HG02678 (cell line): Measurements from ENCODE around the gene BDKRB2.

Source experiments
- ATAC-seq: cut with Tn5 transposase; IDR thresholded peaks from one replicate; pipeline ENCODE4 v1.9.1; 2021; ENCODE audit warnings: mild to moderate bottlenecking, moderate library complexity; ENCODE audit not compliant: unreplicated experiment

The BDKRB2 gene

DNA sequence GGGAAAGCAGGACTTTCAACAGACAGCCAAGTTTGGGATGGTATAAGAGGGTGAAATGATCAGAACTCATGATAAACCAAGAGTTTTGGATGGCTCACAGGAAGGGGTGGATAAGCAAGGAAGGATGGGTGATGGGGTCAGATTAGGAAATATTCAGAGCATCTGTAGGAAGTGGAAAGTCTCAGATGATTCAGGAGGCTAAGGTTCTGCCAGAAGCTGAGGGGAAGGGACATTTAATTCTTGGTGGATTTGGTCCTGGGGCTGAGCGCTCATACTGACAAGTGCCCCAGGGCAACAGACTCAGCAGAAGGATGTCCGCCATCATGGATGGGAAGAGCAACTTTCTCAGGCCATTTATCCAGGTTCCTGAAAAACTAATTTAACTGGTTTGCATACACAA lies 28.4 kb upstream of the BDKRB2 start:
- no peak for ATAC-seq

GRCh38 chr14:96176811-96177211 lies 27.8 kb upstream of the BDKRB2 start:
- no peak for ATAC-seq

DNA sequence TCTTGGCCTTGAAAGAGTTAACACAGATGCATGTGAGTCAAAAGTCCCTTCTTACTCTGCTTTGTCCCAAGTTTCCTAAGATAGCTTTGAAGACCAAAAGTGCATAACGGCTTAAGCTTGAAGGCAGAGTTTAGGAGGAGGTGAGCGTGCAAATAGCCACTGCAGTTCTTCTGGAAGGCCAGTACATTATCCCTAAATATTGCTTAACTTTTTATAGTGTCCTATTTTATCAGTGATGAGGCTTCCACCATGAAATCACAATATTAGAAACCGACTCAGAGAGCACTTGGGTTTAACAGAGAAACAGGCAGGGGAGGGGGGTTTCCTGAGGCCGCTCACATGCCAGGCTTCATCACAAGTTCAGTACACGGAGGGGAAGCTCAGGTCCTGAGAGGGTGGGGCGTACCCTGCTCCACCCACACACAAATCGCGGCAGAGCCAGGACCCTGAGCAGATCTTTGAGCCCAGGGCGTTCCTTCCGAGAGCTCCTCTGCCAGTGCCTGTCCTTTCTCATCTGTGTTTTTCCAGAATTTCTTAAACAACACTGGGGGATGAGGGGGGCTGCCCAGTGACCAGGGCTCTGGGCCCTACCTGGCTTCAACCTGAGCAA lies 26.8 kb upstream of the BDKRB2 start:
- ATAC-seq: no peak

GRCh38 chr14:96178461-96179321 lies 25.9 kb upstream of the BDKRB2 start:
- ATAC-seq: no peak

DNA sequence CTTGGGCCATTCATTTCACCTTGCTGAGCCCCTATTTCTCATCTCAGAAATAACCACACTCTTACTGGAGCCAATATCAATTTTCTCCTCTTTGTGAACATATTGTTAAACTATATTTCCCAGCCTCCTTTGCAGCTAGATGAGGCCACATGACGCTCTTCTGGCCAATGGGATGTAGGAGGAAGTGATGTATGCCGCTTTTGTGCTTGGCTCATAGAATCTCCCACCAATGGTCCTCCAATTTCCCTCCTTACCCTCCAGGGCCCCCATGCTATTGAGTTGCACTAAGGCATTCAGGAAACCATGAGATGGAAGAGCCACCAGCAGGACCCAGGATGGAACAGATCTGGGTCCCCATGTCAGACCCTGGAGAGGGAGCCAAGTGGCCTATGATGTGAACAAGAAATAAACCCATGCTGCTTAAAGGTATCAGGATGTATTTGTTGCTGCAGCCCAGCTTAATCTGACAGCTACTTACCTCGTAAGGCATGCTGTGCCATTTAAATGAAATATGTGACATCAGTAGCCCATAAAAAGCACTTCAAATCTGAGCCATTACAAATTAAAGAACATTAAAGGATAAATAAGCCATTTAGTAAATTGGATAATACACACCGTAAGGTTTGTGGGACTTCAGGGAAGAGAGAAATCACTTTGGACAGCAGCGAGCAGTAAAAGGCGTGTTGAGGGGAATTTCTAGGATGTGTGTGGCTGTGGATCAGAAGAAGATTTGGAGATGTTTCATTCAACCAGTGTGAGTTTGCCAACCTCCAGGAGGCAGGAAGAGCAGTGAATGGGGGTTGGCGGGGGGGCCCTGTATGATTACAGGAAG lies 24.4 kb upstream of the BDKRB2 start:
- no peak for ATAC-seq

DNA sequence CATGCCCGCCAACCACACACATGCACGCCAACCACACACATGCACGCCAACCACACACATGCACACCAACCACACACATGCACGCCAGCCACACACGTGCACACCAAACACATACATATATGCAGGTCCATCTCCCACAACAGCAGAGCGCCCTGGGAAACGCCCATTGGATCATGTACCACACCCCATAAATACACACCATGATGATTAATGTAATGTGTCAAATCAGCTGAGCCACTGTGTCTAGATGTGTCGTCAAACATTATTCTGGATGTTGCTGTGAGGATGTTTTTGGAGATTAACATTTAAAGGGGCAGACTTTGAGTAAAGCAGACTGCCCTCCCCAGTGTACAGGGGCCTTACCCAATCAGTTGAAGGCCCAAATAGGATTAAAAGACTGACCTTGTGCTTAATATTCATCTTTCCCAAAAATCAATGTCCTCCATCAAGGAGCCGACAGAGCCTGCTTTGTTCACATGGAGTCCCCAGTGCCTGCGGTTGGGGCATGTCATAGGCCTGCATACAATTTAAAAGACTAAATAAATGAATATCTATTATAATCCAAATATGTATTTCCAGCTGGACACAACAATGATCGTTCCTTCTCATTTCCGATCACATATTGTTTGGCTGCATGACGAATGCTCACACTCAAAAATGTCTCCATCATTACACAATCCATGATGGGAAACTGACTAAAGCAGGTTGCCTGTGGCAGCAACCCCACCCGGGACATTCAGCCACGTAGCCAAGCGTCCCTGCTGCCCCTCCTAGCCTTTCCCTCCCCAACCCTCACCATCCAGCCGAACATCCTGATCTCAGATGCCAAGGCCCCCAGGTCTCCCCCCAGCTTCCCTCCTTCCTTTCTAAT lies 23.2 kb upstream of the BDKRB2 start:
- ATAC-seq: no peak

- ATAC-seq: no peak
Observed at GRCh38 chr14:96182546-96182945, 22.1 kb upstream of the BDKRB2 start.

DNA sequence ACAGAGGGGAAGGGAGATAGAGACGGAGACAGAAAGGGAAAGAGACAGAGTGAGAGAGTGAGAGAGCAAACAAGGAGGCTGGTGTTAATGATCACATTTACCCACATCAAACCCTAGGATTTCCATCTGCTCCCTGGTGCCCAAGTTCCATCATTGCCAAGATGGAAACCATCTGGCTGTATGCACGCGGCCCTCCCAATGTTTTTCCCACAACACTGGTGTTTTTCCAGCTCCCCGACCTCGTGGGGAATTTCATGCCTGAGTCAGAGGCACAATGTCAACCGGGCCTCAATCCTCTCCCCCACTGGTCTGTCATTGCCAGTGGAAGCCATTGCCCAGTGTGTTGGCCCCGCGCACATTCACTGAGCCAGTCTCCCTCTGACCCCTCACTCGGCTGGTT lies 19.9 kb upstream of the BDKRB2 start:
- no peak for ATAC-seq

GRCh38 chr14:96187216-96188031 lies 17.2 kb upstream of the BDKRB2 start:
- ATAC-seq: no peak

DNA sequence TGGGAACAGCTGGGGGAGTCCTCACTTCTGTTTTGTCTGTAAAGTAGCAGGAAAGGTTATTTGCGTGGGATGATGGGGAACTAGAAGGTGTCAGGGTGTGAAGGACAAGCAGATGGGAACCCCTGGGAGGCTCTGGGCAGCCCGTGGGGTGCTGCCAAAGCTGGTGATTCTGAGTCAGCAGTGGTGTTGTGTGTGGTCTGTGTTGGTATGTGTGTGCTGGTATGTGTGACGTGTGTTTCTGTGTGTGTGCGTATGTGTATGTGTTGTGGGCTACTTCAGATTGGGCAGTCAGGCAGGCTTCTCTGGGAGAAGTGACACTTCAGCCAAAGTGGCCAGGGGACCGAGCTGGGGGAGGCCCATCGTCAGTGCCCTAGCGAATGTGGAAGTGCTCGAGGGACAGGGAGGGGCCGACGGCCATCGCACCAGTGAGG lies 15.3 kb upstream of the BDKRB2 start:
- no peak for ATAC-seq

DNA sequence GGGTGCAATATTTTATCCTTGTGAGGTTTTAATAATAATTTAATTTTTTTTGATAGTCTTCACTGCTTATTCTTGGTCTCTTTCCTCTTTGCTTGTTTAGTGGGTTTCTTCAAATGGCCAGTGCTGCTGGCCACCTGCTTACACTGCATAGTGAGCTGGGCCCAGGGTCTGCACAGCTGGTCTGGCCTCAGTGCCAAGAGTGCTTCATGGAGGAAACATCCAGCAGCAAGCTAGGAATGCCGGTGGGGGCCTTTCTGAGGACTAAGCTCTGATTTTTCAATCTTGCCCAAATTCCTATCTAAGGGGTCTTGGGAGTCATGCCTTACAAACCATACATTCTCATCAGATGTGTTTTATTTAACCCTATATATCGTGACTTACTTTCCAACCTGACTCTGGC lies 13.3 kb upstream of the BDKRB2 start:
- no peak for ATAC-seq

- no peak for ATAC-seq
Observed at GRCh38 chr14:96191841-96192462, 12.7 kb upstream of the BDKRB2 start.

DNA sequence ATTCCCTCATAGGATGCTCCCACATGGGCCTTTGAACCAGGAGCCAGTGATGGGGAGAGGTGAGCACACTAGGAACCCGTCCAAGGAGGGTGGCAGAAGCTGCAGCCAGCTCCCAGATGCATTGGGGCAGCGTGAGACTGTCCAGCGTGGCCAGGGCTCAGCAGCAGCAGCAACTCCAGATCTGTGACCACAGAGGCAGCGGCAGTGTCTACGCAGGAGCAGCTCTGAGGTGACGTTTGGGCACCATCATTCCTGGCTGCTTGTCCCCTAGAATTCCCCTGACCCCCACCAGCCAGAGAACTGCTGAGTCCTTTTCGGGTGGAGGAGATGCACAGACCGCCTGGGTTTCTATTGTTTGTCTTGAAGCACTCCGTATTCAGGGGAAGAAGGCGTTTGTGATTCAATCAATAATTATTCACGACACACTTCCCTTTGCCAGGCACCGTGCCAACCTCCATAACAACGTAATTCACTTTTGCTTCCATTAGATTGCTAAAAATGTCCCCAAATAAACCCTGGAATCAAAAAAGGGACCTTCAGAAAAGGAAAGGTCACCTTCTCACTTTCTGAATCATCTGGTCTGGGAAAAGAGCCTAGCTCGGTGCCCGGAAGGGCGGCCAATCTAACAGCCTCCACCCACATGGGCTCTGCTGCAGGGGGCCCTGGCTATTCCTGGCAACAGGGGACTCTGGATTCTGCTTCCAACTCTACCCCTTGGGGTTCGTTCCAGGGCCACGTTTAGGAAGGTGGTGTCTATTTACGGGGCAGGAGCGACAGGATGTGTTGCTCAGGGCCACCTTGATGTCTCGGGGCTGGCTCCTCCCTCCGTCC lies 11.4 kb upstream of the BDKRB2 start:
- no peak for ATAC-seq

DNA sequence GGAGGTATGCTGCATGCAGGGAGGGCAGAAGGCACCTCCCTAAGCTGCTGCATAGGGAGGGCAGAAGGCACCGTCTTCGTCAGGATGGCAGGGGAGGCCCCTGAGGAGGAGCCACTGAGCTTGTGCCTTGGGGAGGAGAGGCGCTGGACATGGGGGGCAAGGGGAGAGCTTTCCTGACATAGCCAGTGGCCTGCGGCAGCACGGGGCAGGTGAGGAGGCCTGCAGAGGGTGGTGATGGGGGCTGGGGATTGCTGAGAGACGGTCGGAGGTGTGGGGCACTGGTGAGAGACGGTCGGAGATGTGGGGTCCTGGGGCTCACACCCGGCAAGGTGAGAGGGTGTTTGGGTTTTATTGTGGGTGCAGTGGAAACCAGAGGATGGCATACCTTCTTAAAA lies 10.4 kb upstream of the BDKRB2 start:
- no peak for ATAC-seq

- ATAC-seq: no peak
Observed at GRCh38 chr14:96194657-96195431, 9.8 kb upstream of the BDKRB2 start.

DNA sequence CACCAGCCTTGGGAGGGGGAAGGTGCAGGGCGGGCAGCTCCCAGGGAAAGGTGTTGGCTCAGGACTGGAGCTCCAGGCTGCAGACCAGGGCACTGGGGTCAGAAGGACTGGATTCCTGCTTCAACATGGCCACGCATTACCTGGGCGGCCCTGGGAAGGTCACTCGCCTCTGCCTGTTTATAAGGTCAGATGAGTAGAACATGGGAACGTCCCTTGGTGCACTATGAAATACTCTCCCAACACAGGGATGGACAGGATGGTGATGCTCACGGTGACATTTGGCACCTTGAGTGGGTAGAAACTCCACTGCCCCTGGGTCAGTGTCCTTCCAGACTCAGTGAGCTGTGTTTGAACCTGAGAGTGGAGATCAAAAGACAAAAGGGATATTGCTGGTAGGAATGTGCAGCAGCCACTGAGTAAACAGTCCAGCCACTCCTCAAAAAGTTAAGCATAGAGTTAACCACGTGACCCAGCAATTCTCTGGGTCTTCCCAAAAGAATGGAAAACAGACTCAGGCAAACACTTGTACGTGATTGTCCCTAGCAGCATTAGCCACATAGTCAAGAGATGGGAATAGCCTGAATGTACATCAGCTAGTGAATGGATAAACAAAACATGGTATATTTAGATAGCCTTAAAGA lies 9.1 kb upstream of the BDKRB2 start:
- ATAC-seq: no peak

DNA sequence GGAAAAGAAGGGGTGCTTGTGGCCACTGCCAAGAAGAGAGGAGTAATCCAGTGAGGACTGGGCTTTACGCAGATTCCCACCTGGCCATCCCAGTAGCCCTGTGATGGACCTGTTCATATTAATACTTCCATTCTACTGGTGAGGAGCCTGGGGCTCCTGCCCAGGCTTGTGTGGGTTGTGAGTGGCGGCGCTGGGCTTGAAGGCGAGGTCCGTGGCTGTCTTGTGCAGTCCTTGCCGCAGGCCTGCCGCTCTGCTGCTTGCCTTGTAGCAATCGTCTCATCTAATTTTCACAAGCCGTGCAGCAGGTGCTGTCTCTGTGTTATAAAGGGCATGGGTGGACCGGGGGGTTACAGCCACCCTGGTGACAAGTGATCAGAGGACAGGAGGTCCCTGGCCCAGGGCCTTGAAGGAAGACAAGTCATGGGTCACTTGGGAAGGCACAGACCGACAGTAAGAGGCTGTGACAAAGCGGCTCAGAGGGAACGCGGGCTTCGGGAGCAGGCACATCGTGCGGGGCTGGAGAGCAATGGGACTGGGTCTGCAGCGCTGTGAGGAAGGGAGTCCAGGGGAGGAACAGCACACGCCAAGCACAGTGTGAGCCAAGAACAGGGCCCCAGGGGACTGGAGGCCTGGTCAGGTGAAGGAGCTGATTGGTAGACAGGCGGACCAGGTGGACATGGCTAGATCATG lies 7.3 kb upstream of the BDKRB2 start:
- ATAC-seq: no peak
